ENCODE measurements around the gene TACC2.
A peak's percentile ranks its signal among the peaks of the same experiment; 100 is the strongest.

Gene TACC2

GRCh38 chr10:122198631-122199030, 209.7 kb downstream of the TACC2 start:
- Histone ChIP-seq H3K23ac (ENCODE audit: low read length in 2 of 2) (no peak overlapping the region), H3K27me3 (ENCODE audit: control insufficient read depth in 1 of 2, insufficient read depth in 1 of 2, low read length in 2 of 2) (no peaks in the 10 kb centered on the region), H2BK12ac (ENCODE audit: low read length in 2 of 2) (no peak overlapping the region), H3K9me3 (ENCODE audit: control insufficient read depth, low read length) (no peaks in the 10 kb centered on the region), H3K4me3 (ENCODE audit: insufficient read depth in 1 of 2, low read depth in 1 of 2, low read length in 2 of 2) (no peak overlapping the region), H2BK15ac (ENCODE audit: low read depth, poor library complexity, severe bottlenecking) (no peak overlapping the region), H3K79me1 (replicated peaks; ENCODE audit: low read length, poor library complexity, severe bottlenecking) (peaks cover 41% of the 10 kb centered on the region), H3K36me3 (ENCODE audit: control insufficient read depth in 1 of 2, insufficient read depth in 2 of 2, low read depth in 1 of 2, low read length in 2 of 2) (peaks cover 12 to 50% of the 10 kb centered on the region in 2 experiments), H3K4me1 (ENCODE audit: control insufficient read depth, insufficient read depth, low read depth, low read length) (peaks cover 2% of the 10 kb centered on the region), H3K27ac (ENCODE audit: low read length, poor library complexity, severe bottlenecking) (no peak overlapping the region), H2BK120ac (ENCODE audit: low read depth, low read length) (no peak overlapping the region), H2AK5ac (ENCODE audit: low read length, severe bottlenecking) (no peak overlapping the region), H3K18ac (ENCODE audit: low read depth in 1 of 2, low read length in 2 of 2) (no peak overlapping the region), H2AFZ (ENCODE audit: low read depth, low read length) (no peak overlapping the region), H4K8ac (ENCODE audit: low read length) (no peak overlapping the region), H3K14ac (ENCODE audit: low read length in 2 of 2) (no peak overlapping the region), H3K4me2 (ENCODE audit: low read length, poor library complexity, severe bottlenecking) (no peak overlapping the region), H2BK5ac (ENCODE audit: low read depth, low read length, poor library complexity, severe bottlenecking) (no peak overlapping the region), H3K9ac (ENCODE audit: low read length) (no peak overlapping the region), H3K4ac (ENCODE audit: low read depth in 1 of 2, low read length in 2 of 2) (no peak overlapping the region), H4K91ac (ENCODE audit: low read length) (peak overlapping the region; percentile 50)
- DNase-seq, result no peak
- WGBS, result 96% methylated on average over 12 of the region's 12 CpGs

GRCh38 chr10:122199070-122199469, 210.1 kb downstream of the TACC2 start:
- no peak overlapping the region for H3K9ac ChIP-seq (ENCODE audit: low read length)
- no peak overlapping the region for H2BK120ac ChIP-seq (ENCODE audit: low read depth, low read length)
- peak overlapping the region; percentile 50 for H4K91ac ChIP-seq (ENCODE audit: low read length)
- peak overlapping the region in 1 of 2 experiments; percentile 28 for H3K4me3 ChIP-seq (ENCODE audit: insufficient read depth in 1 of 2, low read depth in 1 of 2, low read length in 2 of 2)
- H2BK15ac ChIP-seq (ENCODE audit: low read depth, poor library complexity, severe bottlenecking), result no peak overlapping the region
- H2BK12ac ChIP-seq (ENCODE audit: low read length in 2 of 2), result no peak overlapping the region
- no peak overlapping the region for H2AFZ ChIP-seq (ENCODE audit: low read depth, low read length)
- H3K36me3 ChIP-seq (ENCODE audit: control insufficient read depth in 1 of 2, insufficient read depth in 2 of 2, low read depth in 1 of 2, low read length in 2 of 2), result peaks cover 12 to 50% of the 10 kb centered on the region in 2 experiments
- 95% methylated on average over 9 of the region's 9 CpGs for WGBS
- H4K8ac ChIP-seq (ENCODE audit: low read length), result peak overlapping the region; percentile 49
- DNase-seq, result no peak
- peaks cover 39% of the 10 kb centered on the region for H3K79me1 ChIP-seq (replicated peaks; ENCODE audit: low read length, poor library complexity, severe bottlenecking)
- H3K14ac ChIP-seq (ENCODE audit: low read length in 2 of 2), result peak overlapping the region in 1 of 2 experiments; percentile 19
- H3K4me1 ChIP-seq (ENCODE audit: control insufficient read depth, insufficient read depth, low read depth, low read length), result peaks cover 2% of the 10 kb centered on the region
- no peak overlapping the region for H3K4ac ChIP-seq (ENCODE audit: low read depth in 1 of 2, low read length in 2 of 2)
- no peak overlapping the region for H2AK5ac ChIP-seq (ENCODE audit: low read length, severe bottlenecking)
- H3K4me2 ChIP-seq (ENCODE audit: low read length, poor library complexity, severe bottlenecking), result no peak overlapping the region
- H3K18ac ChIP-seq (ENCODE audit: low read depth in 1 of 2, low read length in 2 of 2), result no peak overlapping the region
- no peaks in the 10 kb centered on the region for H3K9me3 ChIP-seq (ENCODE audit: control insufficient read depth, low read length)
- H3K27ac ChIP-seq (ENCODE audit: low read length, poor library complexity, severe bottlenecking), result no peak overlapping the region
- no peak overlapping the region for H2BK5ac ChIP-seq (ENCODE audit: low read depth, low read length, poor library complexity, severe bottlenecking)
- H3K23ac ChIP-seq (ENCODE audit: low read length in 2 of 2), result no peak overlapping the region
- H3K27me3 ChIP-seq (ENCODE audit: control insufficient read depth in 1 of 2, insufficient read depth in 1 of 2, low read length in 2 of 2), result no peaks in the 10 kb centered on the region

- no peak overlapping the region for H2BK120ac ChIP-seq (ENCODE audit: low read depth, low read length)
- H3K27ac ChIP-seq (ENCODE audit: low read length, poor library complexity, severe bottlenecking), result no peak overlapping the region
- H3K18ac ChIP-seq (ENCODE audit: low read depth in 1 of 2, low read length in 2 of 2), result no peak overlapping the region
- H2AFZ ChIP-seq (ENCODE audit: low read depth, low read length), result no peak overlapping the region
- no peak overlapping the region for H3K23ac ChIP-seq (ENCODE audit: low read length in 2 of 2)
- H3K14ac ChIP-seq (ENCODE audit: low read length in 2 of 2), result no peak overlapping the region
- peaks cover 2% of the 10 kb centered on the region for H3K4me1 ChIP-seq (ENCODE audit: control insufficient read depth, insufficient read depth, low read depth, low read length)
- H4K91ac ChIP-seq (ENCODE audit: low read length), result no peak overlapping the region
- no peak overlapping the region for H2AK5ac ChIP-seq (ENCODE audit: low read length, severe bottlenecking)
- no peaks in the 10 kb centered on the region for H3K9me3 ChIP-seq (ENCODE audit: control insufficient read depth, low read length)
- DNase-seq, result no peak
- 98% methylated on average over 6 of the region's 6 CpGs for WGBS
- peaks cover 39% of the 10 kb centered on the region for H3K79me1 ChIP-seq (replicated peaks; ENCODE audit: low read length, poor library complexity, severe bottlenecking)
- H3K36me3 ChIP-seq (ENCODE audit: control insufficient read depth in 1 of 2, insufficient read depth in 2 of 2, low read depth in 1 of 2, low read length in 2 of 2), result peaks cover 12 to 50% of the 10 kb centered on the region in 2 experiments
- H3K9ac ChIP-seq (ENCODE audit: low read length), result no peak overlapping the region
- no peaks in the 10 kb centered on the region for H3K27me3 ChIP-seq (ENCODE audit: control insufficient read depth in 1 of 2, insufficient read depth in 1 of 2, low read length in 2 of 2)
- no peak overlapping the region for H3K4me2 ChIP-seq (ENCODE audit: low read length, poor library complexity, severe bottlenecking)
- no peak overlapping the region for H4K8ac ChIP-seq (ENCODE audit: low read length)
- no peak overlapping the region for H2BK5ac ChIP-seq (ENCODE audit: low read depth, low read length, poor library complexity, severe bottlenecking)
- no peak overlapping the region for H3K4me3 ChIP-seq (ENCODE audit: insufficient read depth in 1 of 2, low read depth in 1 of 2, low read length in 2 of 2)
- H3K4ac ChIP-seq (ENCODE audit: low read depth in 1 of 2, low read length in 2 of 2), result no peak overlapping the region
- H2BK15ac ChIP-seq (ENCODE audit: low read depth, poor library complexity, severe bottlenecking), result no peak overlapping the region
- no peak overlapping the region for H2BK12ac ChIP-seq (ENCODE audit: low read length in 2 of 2)
Observed at GRCh38 chr10:122199689-122200088, 210.7 kb downstream of the TACC2 start.

- no peak overlapping the region for H2BK15ac ChIP-seq (ENCODE audit: low read depth, poor library complexity, severe bottlenecking)
Observed at GRCh38 chr10:122201401-122201800, 212.4 kb downstream of the TACC2 start.

More at GRCh38 chr10:122201401-122201800, 212.4 kb downstream of the TACC2 start:
- peaks cover 35% of the 10 kb centered on the region for H3K79me1 ChIP-seq (replicated peaks; ENCODE audit: low read length, poor library complexity, severe bottlenecking)
- no peak overlapping the region for H2BK12ac ChIP-seq (ENCODE audit: low read length in 2 of 2)
- no peak overlapping the region for H3K14ac ChIP-seq (ENCODE audit: low read length in 2 of 2)
- no peaks in the 10 kb centered on the region for H3K27me3 ChIP-seq (ENCODE audit: control insufficient read depth in 1 of 2, insufficient read depth in 1 of 2, low read length in 2 of 2)
- no peaks in the 10 kb centered on the region for H3K9me3 ChIP-seq (ENCODE audit: control insufficient read depth, low read length)
- H3K4ac ChIP-seq (ENCODE audit: low read depth in 1 of 2, low read length in 2 of 2), result no peak overlapping the region
- no peak overlapping the region for H3K4me3 ChIP-seq (ENCODE audit: insufficient read depth in 1 of 2, low read depth in 1 of 2, low read length in 2 of 2)
- H3K36me3 ChIP-seq (ENCODE audit: control insufficient read depth in 1 of 2, insufficient read depth in 2 of 2, low read depth in 1 of 2, low read length in 2 of 2), result peaks cover 6 to 40% of the 10 kb centered on the region in 2 experiments
- no peak for DNase-seq
- H2BK5ac ChIP-seq (ENCODE audit: low read depth, low read length, poor library complexity, severe bottlenecking), result no peak overlapping the region
- 95% methylated on average over 9 of the region's 9 CpGs for WGBS
- H3K4me2 ChIP-seq (ENCODE audit: low read length, poor library complexity, severe bottlenecking), result no peak overlapping the region
- no peak overlapping the region for H2AFZ ChIP-seq (ENCODE audit: low read depth, low read length)
- H3K27ac ChIP-seq (ENCODE audit: low read length, poor library complexity, severe bottlenecking), result no peak overlapping the region
- peaks cover 8% of the 10 kb centered on the region for H3K4me1 ChIP-seq (ENCODE audit: control insufficient read depth, insufficient read depth, low read depth, low read length)
- H2AK5ac ChIP-seq (ENCODE audit: low read length, severe bottlenecking), result no peak overlapping the region
- H3K9ac ChIP-seq (ENCODE audit: low read length), result no peak overlapping the region
- peak overlapping the region in 1 of 2 experiments; percentile 1 for H3K18ac ChIP-seq (ENCODE audit: low read depth in 1 of 2, low read length in 2 of 2)
- no peak overlapping the region for H3K23ac ChIP-seq (ENCODE audit: low read length in 2 of 2)
- H4K8ac ChIP-seq (ENCODE audit: low read length), result no peak overlapping the region
- no peak overlapping the region for H4K91ac ChIP-seq (ENCODE audit: low read length)
- H2BK120ac ChIP-seq (ENCODE audit: low read depth, low read length), result no peak overlapping the region

All from mesenchymal stem cell (in vitro differentiated cells and primary cell).